NCI-H226 (cell line): ENCODE measurements around the gene P2RY6.
A peak's percentile ranks its signal among the peaks of the same experiment; 100 is the strongest.

Experiments
- DNase-seq: peaks from one replicate; pipeline ENCODE4 v3.0.0-alpha.2; 2015

The P2RY6 gene

DNA sequence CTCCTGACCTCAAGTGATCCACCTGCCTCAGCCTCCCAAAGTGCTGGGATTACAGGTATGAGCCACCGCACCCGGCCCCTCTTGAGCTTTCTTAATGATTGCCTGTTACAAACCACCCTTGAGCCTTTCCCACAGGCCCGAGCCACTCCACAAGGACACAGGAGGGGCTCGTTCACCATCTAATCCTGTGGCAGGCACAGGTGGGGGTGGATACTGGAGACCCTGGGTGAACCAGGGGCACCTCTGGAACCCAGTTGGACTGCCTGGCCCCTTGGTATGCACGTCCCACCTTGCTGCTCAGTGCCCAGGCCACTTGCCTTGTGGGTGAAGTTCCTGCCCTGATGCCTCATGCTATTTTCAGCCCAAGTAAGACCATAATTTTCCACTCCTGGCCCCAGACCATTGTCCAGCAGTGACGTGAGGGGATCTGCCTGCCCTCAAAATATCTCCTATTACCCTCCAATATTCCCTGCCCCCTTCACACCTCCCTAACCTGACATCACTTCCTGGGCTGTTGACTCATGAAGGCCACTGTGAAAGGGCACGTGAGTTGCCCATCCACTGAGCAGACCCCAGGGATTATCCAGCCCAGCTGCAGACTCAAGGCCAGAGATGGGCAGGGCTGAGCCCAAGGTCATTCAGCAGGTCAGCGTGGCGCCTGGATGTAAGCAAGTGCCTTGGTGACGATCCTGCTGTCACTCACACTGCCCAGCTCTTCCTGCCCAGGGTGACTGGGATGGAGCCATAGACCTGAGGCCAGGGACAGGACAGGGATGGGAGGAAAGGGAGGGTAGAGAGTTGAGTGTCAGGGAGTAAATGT lies 34.5 kb upstream of the P2RY6 start:
- peak; percentile 31 for DNase-seq

DNA sequence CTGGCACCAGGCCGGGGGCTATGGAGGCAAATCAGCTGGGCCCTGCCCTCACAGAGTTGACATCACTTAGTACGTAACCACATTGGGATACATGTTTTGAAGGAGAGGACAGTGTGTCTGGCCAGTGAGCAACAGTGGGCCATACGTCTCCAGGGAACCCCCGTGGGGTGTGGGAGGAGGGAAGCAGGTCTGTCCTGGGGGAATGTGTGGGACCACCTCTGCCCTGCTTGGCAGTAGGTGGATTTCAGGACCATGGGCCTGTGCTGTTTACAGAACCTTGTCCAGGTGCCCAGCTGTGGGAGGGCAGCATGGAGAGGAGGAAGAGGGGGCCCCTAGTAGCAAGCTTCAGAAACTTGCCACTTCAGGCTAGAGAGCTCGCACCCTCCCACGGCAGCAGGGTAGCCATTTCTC lies 33.0 kb upstream of the P2RY6 start:
- no peak for DNase-seq

DNA sequence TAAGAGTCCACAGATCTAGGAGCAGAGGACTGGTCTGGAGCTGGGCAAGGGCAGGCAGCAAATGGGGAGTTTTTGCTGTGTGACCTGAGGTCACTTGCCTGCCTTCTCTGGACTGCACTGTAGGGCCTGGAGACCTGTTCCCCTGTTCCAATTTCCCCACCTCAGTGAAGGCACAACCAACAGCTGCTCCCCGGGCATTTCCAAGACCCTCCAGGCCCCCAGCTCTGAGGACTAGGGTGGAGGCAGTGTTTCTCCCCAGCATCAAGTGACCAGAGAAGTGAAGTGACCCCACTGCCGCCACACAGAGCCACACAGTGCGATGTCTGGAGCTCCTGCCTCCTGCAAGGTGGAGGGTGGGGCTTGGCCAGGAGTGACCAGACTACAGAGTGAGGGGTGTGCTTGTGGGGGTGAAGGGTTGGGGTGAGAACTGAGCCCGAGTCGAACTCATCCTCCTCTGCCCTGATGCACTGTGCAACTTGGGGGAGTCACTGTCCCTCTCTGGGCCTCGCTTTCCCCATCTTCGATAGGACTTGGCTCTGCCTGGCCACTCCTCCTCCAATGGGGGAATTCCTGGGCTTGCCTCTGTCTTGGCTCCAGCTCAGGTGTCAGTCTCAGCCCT lies 32.5 kb upstream of the P2RY6 start:
- DNase-seq: no peak

DNA sequence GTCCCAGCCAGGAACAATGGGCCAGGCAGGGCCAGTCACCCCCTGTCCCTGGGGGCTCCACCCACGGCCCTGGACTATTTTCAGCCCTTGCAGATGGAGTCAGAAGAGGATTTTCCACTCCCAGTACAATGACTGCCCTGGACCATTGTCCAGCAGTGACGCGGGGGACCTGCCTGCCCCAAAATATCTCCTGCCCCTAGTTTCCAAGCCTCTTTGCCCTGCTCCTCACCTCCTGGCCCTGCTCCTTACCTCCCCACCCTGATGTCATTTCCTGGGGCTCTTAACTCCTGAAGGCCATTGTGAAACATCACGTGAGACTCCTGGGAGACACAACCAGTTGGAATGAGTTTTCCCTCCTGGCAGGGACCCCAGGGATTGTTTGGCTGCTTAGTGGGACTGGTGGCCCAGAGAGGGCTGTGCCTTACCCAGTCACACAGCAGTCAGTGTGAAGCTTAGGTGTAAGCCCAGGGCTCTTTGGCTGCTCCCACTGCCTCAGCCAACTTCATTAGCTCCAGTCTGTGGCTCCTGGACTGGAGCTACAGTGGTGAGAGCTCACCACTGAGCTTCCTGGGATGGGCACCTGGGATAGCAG lies 31.9 kb upstream of the P2RY6 start:
- peak; percentile 59 for DNase-seq

DNA sequence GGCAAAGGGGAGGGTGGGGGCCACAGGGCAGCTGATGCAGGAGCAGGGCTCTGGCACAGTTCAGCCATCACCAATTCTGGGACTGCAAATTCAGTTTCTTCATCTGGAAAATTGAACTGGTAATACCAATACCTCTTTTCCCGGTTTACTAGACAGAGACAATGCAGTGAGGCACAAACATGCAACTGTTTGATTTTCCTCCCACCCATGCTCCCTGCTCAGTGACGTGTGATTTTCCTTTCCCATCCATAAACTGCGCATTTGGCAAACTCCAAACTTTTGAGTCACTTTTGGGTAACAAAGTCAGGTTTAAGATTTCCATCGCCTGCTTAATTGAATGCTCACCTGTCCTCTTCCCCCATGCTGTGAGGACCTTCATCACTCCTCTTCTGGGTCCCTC lies 30.8 kb upstream of the P2RY6 start:
- DNase-seq: no peak

DNA sequence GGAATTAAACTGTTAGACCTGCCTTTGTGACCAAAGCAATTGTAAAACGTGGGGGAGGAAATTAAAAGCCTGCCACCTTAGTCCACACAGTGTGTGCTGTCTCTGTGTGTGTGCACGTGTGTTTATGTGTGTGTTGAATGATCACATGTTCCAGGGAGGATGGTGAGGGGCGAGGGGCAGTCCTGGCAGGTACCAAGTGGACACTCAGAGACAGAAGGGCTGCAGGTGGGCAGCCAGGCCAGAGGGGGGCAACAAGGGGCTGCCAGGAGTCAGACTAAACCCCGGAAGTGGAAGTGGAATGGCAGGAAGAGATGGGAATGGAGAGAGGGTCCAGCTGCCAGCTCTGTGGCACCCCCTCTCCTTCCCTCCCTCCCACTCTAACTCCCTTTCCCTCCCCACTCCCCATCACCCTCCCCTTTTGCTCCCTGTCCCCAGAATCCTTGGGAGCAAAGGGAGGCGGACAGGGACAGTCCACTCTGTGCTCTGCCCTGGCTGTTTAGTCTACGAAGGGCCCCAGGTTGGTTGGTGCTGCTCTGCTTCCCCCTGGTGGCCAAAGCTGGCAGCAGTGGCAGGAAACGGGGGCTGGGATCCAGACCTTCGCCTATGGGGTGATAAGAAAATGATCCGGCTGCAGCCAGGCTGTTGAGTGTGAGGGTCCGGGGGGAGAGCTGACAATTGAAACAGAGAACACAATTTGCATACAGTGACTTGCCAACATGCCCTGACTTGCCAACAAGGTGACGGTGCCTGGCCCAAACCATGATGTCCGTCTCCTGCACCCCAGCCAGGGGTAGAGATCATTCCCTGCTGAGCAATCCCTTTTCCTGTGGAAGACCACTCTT lies 29.7 kb upstream of the P2RY6 start:
- peak; percentile 56 for DNase-seq

DNA sequence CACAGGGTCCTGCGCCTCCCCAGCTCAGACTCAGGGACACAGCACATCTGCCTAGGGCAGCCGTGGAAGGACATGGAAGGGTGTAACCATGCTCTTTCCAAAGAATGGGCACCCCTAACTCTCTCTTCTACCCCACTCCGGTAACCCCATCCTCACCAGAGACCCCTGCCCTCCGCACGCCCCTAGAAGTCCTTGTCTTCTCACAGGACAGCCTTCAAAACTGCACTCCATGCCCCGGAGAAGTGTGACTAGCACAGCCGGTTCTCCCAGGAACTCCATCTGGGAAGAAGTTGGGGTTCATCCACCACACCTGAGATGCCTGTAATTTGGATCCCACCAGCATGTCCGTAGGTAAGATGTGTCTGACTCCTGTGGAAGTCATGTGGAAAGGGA lies 29.0 kb upstream of the P2RY6 start:
- peak; percentile 0 for DNase-seq

DNA sequence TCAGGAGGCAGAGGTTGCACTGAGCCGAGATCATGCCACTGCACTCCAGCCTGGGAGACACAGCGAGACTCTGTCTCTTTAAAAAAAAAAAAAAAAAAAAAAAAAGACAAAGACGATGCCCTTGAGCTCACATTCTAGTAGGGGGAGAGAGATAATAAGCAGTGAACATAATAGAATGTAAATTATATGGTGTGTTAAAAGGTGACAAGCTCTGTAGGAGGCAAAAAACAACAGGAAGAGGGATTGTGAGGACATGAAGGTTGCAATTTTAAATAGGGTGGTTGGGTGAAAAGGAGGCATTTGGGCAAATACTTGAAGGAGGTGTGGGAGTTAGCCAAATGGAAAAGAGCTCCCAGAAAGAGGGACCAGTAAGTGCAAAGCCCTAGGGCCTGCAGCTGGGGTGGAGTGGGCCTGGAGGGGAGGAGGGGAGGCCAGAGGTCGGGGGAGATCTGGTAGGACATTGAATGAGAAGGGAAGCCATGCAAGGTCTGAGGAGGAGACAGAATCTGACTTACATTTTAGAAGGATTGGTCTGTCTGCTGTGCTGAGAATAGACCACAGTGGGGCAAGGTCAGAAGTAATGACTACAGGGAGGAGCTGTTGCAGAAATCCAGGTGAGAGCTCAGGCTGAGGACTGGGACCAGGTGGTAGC lies 27.4 kb upstream of the P2RY6 start:
- DNase-seq: no peak

DNA sequence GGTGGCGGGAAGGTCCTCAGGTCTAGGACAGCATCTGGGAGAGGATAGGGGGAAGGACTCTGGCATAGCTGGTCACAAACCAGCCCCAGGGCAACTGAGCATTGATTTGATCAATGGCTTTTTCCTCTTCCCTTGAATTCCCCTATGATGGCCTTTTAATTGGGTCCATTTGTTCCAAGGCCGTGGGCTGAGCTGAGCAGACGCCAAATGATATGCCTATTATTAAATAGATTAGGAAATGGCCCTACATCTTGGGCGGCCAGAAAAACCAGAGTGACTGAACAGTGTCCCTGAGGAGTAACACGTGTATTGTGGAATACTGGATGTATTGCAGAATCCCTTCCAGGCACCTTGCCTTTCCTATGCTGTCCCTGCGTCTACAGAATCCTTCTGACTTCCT lies 26.7 kb upstream of the P2RY6 start:
- no peak for DNase-seq

DNA sequence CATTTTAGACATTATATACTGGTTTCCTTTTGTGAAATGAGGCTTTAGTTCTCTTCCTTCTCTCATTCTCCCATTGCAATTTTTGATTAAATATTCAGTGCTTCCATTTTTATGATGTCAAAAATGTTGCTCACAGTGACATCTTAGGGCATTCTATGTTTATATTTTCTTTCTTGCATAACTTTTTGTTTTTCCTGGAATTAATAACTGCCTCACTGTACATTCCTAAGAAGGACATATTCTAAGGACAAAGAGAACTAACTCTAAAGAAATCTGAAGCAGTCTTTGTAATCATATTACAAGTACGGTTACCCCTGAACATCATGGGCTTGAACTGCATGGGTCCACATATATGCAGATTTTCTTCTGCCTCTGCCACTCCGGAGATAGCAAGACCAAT lies 25.8 kb upstream of the P2RY6 start:
- no peak for DNase-seq

DNA sequence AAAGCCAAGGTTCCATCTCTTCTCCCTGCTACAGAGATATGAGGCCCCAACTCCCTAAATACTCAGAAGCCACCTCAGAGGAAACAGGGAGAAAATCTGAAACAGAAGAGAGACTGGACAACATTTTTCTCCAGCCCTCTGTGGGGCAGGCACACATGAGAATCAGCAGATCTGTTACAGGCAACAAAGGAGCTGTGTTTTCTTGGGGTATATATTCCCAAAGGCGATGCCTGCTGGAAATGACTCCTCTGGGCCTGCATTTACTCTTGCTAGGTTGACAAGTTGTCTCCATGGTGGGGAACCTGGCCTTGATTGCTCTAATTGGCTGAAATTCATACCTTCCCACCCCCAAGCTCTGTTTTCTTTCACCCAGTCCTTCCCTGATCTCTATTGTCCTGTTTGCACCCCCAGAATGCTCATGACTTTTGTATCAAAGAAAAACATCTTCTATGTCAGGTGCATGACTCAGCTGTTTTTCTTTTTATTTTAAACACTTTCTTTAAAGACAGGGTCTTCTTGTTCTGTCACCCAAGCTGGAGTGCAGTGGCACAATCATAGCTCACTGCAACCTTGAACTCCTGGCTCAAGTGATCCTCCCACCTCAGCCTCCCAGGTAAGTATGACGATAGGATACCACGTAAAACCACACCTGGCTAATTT lies 23.5 kb upstream of the P2RY6 start:
- no peak for DNase-seq

DNA sequence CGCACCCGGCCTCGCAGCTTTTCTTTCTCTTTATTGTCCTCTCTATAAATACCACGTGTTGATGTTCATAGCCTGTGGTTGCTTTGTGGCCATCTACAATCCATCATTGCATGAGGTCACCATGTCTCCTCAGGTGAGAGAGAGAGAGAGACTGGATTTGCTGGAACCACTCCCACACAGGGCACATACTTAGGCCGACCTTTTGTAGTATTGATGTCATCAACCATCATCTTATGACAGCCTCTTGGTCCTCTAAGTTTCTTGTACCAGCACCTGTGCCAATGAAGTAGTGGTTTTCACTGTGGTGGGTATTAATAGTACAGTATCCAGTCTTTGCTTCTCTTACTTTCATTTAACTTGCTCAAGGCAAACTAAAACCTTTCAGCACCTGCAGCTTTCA lies 22.8 kb upstream of the P2RY6 start:
- peak; percentile 82 for DNase-seq

DNA sequence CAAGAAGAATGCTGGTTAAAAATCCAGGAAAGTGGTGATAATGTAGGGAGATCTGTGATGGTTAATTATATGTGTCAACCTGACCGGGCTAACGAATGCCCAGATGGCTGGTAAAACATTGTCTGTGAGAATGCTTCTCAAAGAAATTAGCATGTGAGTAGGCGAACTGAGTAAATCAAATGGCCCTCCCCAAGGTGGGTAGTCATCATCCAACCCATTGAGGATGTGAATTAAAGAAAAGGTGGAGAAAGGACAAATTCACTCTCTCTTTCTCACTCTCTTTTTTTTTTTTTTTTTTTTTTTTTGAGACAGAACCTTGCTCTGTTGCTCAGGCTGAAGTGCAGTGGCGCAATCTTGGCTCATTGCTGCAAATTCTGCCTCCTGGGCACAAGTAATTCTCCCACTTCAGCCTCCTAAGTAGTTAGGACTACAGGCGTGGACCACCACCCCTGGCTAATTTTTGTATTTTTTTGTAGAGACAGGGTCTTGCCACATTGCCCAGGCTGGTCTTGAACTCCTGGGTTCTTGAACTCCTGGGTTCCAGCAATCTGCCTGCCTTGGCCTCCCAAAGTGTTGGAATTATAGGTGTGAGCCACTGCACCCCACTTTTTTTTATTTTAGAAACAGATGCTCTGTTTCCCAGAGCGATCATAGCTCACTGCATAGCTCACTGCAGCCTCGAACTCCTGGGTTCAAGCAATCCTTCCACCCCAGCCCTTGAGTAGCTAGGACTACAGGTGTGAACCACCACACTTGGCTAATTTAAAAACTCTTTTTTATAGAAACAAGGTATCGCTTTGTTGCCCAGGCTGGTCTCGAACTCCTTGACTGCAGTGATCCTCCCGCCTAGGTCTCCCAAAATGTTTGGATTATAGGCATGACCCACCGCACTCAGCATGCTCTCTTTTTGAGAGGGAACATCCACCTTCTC lies 22.0 kb upstream of the P2RY6 start:
- peak; percentile 6 for DNase-seq

DNA sequence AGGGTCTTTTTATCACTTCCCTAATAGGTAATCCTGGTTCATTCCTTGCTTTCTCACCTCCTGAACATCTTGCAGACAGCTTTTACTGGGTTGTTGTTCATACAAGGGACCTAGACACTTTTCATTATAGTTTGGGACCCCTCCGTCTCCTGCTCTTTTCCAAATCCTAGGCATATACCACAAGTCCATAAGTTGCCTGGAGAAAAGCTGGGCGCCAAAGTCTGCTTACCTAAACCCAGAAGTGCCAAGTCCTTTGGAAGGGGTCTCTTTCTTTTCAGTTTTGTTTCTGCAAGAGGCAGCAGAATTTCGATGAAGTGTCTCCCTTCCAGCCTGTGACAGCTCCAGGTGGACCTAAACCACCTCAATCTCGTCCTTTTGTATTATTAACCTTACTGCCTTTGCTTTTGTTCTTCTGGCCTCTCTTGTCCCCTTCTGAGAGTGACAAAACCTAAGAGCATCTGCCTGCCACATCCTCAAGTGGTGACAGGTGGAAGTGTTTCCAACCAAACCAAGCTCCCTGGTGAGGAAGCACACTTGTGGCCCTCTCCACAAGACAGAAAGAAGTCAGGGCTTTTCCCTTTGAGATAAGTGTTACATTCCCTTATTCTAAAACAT lies 19.5 kb upstream of the P2RY6 start:
- DNase-seq: no peak

DNA sequence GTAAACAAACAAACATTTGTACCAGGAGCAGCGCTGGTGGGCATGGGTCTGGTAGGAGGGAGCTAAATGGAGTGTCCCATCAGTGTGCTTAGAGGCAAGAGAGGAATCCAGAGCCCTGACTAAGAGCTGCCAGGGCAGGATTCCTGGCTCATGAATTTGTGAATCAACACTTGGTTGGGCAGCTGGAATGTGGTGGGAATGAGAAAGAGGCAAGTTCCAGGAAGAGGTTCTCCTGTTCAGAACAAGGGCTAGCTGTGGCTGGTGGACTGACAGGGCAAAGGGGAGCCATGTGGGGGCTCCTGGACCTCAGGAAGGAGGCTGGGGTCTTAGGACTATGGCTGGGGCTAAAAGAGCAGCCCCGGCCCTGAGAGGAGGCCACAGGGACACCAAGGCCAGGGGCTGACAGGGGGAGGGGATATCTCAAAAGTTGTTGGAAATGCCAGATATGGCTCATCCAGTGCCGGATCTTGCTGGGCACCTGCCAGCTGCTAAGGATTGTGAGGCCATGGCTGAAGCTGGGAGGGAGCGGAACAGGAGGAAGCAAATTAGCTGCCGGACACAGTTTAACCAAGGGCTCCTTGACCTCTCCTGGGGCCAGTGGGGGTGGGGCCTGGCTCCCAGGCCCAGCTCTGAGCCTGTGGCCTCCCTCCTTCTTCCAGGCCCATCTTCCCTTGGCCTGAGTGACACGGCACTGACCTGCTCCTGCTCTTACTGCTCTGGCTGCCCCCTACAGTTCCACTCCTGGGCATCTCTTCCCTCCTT lies 14.6 kb upstream of the P2RY6 start:
- peak; percentile 96 for DNase-seq

DNA sequence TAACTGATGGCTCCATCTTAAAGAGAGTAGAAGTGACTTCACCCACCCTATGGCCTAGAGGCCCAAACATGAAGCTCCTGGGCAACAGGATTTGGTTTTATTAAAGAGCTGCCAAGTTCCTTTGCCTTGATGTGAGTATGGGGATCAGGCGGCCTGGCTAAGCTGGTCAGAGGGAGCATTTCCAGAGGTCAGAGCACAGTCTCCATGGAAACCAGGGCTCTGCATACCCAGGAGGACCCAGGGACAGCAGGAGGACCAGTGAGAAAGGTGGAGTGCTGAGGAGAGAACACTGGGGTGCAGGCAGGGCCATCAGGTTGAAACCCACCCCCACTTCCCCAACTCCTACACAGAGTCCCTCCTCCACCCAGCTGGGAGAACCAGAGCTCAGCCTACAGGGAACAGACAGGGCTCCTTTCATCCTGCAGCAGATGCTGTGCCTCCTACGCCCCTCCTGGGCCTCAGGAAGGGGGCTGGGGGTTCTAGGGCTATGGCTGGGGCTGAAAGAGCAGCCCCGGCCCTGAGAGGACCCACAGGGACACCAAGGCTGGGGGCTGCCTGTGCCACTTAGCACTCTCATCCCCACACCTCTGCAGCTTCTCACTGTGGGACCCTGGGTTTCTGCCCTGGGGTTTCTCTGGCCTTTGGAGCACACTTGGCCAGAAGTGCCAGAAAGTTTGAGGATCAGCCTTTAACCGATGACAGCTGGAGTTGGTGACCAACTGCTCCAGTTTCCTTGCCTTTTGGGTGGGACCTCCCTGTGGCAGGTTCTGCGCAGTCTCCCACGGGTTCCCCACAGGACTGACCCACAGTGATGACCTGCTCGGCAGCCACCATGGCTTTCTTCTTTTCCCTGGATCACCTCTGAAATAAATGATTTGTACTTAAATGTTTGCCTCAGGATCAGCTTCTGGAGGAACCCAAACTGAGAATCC lies 13.8 kb upstream of the P2RY6 start:
- DNase-seq: no peak

DNA sequence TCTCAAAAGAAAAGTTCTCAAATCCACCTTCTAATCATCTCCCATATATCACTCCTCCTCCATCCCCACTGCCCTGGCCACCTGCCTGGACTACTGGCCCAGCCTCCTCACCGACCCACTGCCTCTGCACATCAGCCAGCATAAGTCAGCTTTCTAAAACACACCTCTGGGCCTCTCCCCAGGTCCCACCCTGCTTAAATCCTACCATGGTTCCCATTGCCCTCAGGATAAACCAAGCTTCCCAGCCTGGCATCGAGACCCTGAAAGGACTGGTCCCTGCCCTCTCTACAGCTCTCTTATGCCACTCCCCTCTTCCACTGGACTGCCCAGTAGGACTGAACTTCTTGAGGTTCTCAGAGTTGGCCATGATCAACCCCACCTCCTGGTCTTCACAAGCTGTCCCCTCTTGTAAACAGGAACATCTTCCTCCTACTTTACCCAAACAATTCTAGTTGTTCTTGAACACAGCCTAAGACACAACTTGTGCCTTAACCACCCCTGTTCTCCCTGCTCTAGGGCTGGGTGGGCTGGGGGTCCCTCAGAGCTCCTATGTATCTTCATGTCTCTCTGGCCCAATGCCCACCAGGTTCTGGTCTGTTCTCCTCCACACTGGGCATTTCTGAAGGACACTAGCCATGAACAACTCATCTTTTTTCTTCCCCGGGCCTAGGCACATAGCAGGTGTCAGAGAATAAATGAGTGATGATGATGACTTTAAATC lies 12.6 kb upstream of the P2RY6 start:
- peak; percentile 0 for DNase-seq

DNA sequence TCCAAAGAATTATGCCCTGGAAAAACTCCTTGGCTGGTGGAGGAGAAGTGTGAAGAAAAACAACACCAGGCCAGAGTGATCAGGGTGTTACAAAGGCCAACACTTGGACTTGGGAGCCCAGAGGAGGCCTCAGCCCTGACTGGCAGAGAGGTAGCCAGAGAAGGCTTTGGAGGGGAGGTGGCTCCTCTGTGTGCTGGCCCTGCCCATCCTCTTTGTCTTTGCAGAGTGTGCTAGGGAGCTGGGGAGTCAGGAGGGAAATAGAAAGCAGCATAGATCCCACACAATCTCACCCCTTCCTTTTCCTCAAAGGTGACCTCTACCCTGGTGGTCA lies 12.0 kb upstream of the P2RY6 start:
- no peak for DNase-seq
